Rectal smooth muscle tissue (tissue), 1 donor: ENCODE results near the gene SAAL1.

Experiments
- H3K27ac ChIP-seq: one replicate; pipeline ENCODE4 v1.7.0; 2013; ENCODE audit warnings: low read depth, low read length, inconsistent platforms
- H3K27me3 ChIP-seq: one replicate; pipeline ENCODE4 v1.7.0; 2013; ENCODE audit warnings: low read length; ENCODE audit not compliant: control insufficient read depth, insufficient read depth
- H3K36me3 ChIP-seq: one replicate; pipeline ENCODE4 v1.7.0; 2013; ENCODE audit warnings: low read length; ENCODE audit not compliant: control insufficient read depth, insufficient read depth
- H3K4me1 ChIP-seq: one replicate; pipeline ENCODE4 v1.7.0; 2013; ENCODE audit warnings: low read length; ENCODE audit not compliant: control insufficient read depth, insufficient read depth
- H3K4me3 ChIP-seq: one replicate; pipeline ENCODE4 v1.7.0; 2013; ENCODE audit warnings: low read length
- H3K9ac ChIP-seq: one replicate; pipeline ENCODE4 v1.7.0; 2013; ENCODE audit warnings: low read length

SAAL1 gene

DNA sequence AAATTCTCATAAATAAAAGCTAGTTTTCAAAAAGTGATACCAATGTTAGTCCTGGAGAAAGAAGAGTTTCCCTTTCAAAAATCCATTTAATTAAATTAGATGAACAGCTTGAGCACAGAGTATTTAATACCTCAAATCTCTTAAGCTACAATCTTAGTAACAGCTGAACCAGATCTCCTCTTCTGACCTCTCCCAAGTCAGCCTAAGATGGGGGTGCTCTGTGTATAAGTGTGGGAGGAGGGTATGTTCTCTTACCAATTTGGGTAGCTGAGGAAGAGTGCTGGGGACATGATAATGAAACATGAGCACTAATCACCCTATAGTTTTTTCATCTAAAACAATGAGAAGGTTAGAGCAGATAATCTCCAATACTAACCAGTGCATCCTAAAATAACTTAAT lies 69.4 kb downstream of the SAAL1 start:
- Histone ChIP-seq H3K36me3 (no peaks in the 10 kb centered on the region), H3K27ac (no peak overlapping the region), H3K27me3 (no peaks in the 10 kb centered on the region), H3K9ac (no peak overlapping the region), H3K4me1 (no peaks in the 10 kb centered on the region), H3K4me3 (no peak overlapping the region)
